Trophoblast cell (in vitro differentiated cells and primary cell): ENCODE data around the gene ATXN1.
A peak's percentile ranks its signal among the peaks of the same experiment; 100 is the strongest.
"Not testable (repeated sequence)": the region's sequence is repeated elsewhere in the genome, so short reads cannot be mapped to it uniquely, and the experiment has no call there.

Source experiments
- DNase-seq, 2 donors: peaks; one replicate each; pipeline ENCODE4 v3.0.0-alpha.2; 2016
- H2AFZ ChIP-seq: 2 replicates; pipeline ENCODE4 v1.6.1; 2013; ENCODE audit warnings: low read length, moderate library complexity, mild to moderate bottlenecking; ENCODE audit not compliant: insufficient read depth, poor library complexity
- H2AK5ac ChIP-seq: 2 replicates; pipeline ENCODE4 v1.6.1; 2013; ENCODE audit warnings: mild to moderate bottlenecking, low read length
- H2BK120ac ChIP-seq: 2 replicates; pipeline ENCODE4 v1.6.1; 2013; ENCODE audit warnings: low read length, mild to moderate bottlenecking, moderate library complexity; ENCODE audit not compliant: insufficient read depth, poor library complexity
- H2BK12ac ChIP-seq: 2 replicates; pipeline ENCODE4 v1.6.1; 2013; ENCODE audit warnings: mild to moderate bottlenecking, low read length, moderate library complexity
- H2BK5ac ChIP-seq: 2 replicates; pipeline ENCODE4 v1.6.1; 2013; ENCODE audit warnings: low read length, low read depth, moderate library complexity, mild to moderate bottlenecking; ENCODE audit not compliant: poor library complexity
- H3K14ac ChIP-seq: 2 replicates; pipeline ENCODE4 v1.6.1; 2013; ENCODE audit warnings: mild to moderate bottlenecking, low read length
- H3K18ac ChIP-seq: 2 replicates; pipeline ENCODE4 v1.6.1; 2013; ENCODE audit warnings: mild to moderate bottlenecking, low read length
- H3K23ac ChIP-seq: 2 replicates; pipeline ENCODE4 v1.6.1; 2013; ENCODE audit warnings: low read length
- H3K27ac ChIP-seq: 2 replicates; pipeline ENCODE4 v1.5.1; 2013; ENCODE audit warnings: low read depth, mild to moderate bottlenecking, inconsistent platforms, low read length, moderate library complexity
- H3K27me3 ChIP-seq: 2 replicates; pipeline ENCODE4 v1.6.1; 2013; ENCODE audit warnings: inconsistent platforms, mild to moderate bottlenecking, low read length, moderate library complexity; ENCODE audit not compliant: insufficient read depth
- H3K36me3 ChIP-seq, 2 experiments: 1 replicate in 1 of 2; 2 replicates in 1 of 2; pipeline ENCODE4 v1.6.1; 2013; ENCODE audit warnings: low read length in 2 of 2, mild to moderate bottlenecking in 2 of 2, moderate library complexity in 1 of 2; ENCODE audit not compliant: insufficient read depth in 2 of 2, control insufficient read depth in 1 of 2
- H3K4ac ChIP-seq: 2 replicates; pipeline ENCODE4 v1.6.1; 2013; ENCODE audit warnings: low read depth, mild to moderate bottlenecking, low read length, moderate library complexity
- H3K4me1 ChIP-seq, 2 experiments: 1 replicate in 1 of 2; 2 replicates in 1 of 2; pipeline ENCODE4 v1.6.1; 2013; ENCODE audit warnings: low read length in 2 of 2, mild to moderate bottlenecking in 2 of 2, moderate library complexity in 1 of 2; ENCODE audit not compliant: insufficient read depth in 2 of 2, control insufficient read depth in 1 of 2
- H3K4me2 ChIP-seq: 2 replicates; pipeline ENCODE4 v1.6.1; 2013; ENCODE audit warnings: inconsistent platforms, mild to moderate bottlenecking, low read length, moderate library complexity
- H3K4me3 ChIP-seq: 2 replicates; pipeline ENCODE4 v1.5.1; 2013; ENCODE audit warnings: mild to moderate bottlenecking, low read depth, low read length, inconsistent platforms
- H3K79me1 ChIP-seq: one replicate; pipeline ENCODE4 v1.6.1; 2013; ENCODE audit warnings: low read length
- H3K79me2 ChIP-seq: 2 replicates; pipeline ENCODE4 v1.6.1; 2013; ENCODE audit warnings: low read length, mild to moderate bottlenecking; ENCODE audit not compliant: control insufficient read depth, insufficient read depth, poor library complexity
- H3K9ac ChIP-seq: 2 replicates; pipeline ENCODE4 v1.6.1; 2013; ENCODE audit warnings: mild to moderate bottlenecking, low read length
- H3K9me3 ChIP-seq: 2 replicates; pipeline ENCODE4 v1.6.1; 2013; ENCODE audit warnings: low read depth, mild to moderate bottlenecking, control low read depth, inconsistent platforms, low read length; ENCODE audit not compliant: insufficient read depth
- H4K12ac ChIP-seq: 2 replicates; pipeline ENCODE4 v1.6.1; 2013; ENCODE audit warnings: low read depth, mild to moderate bottlenecking, low read length, moderate library complexity
- H4K8ac ChIP-seq: 2 replicates; pipeline ENCODE4 v1.6.1; 2013; ENCODE audit warnings: low read depth, mild to moderate bottlenecking, low read length, moderate library complexity
- H4K91ac ChIP-seq: one replicate; pipeline ENCODE4 v1.6.1; 2013; ENCODE audit warnings: low read depth, mild to moderate bottlenecking, low read length, moderate library complexity
- WGBS: extraction: QIAGEN DNeasy Blood & Tissue Kit; methylation state at CpG from one replicate; pipeline ENCODE4 v1.1.7; 2013; ENCODE audit warnings: missing lambda C conversion rate; ENCODE audit not compliant: insufficient read length, insufficient coverage; ENCODE audit errors: extremely low coverage; 5-methylcytosine and 5-hydroxymethylcytosine counted together

The ATXN1 gene

GRCh38 chr6:16380220-16380809 is 380.9 kb downstream of the ATXN1 start:
- Histone ChIP-seq H3K9ac (no peak overlapping the region), H3K79me1 (peaks cover 4% of the 10 kb centered on the region), H3K4me1 (peaks cover 3 to 5% of the 10 kb centered on the region in 2 experiments), H4K91ac (peak overlapping the region; percentile 70), H2BK120ac (no peak overlapping the region), H4K12ac (no peak overlapping the region), H3K4me2 (no peak overlapping the region), H3K18ac (no peak overlapping the region), H3K4me3 (no peak overlapping the region), H2BK5ac (no peak overlapping the region), H3K9me3 (no peaks in the 10 kb centered on the region), H3K27ac (peak overlapping the region; percentile 47), H4K8ac (no peak overlapping the region), H2AFZ (no peak overlapping the region), H3K79me2 (no peaks in the 10 kb centered on the region), H3K4ac (no peak overlapping the region), H3K23ac (no peak overlapping the region), H2AK5ac (no peak overlapping the region), H2BK12ac (peak overlapping the region; percentile 8), H3K14ac (no peak overlapping the region), H3K36me3 (no peaks in the 10 kb centered on the region), H3K27me3 (no peaks in the 10 kb centered on the region)
- no peak for DNase-seq
- WGBS: no CpG with 5 or more reads among the region's 5 CpGs

GRCh38 chr6:16378360-16378759 is 382.9 kb downstream of the ATXN1 start:
- not testable (repeated sequence) for H3K4me3 ChIP-seq, H3K36me3 ChIP-seq, H3K4me1 ChIP-seq, H3K18ac ChIP-seq, H3K27ac ChIP-seq, H3K79me2 ChIP-seq, H2BK120ac ChIP-seq, H3K27me3 ChIP-seq, H4K8ac ChIP-seq, DNase-seq, H2BK12ac ChIP-seq, H3K9ac ChIP-seq, H2BK5ac ChIP-seq, H3K9me3 ChIP-seq, H2AFZ ChIP-seq, H3K23ac ChIP-seq, H3K14ac ChIP-seq, H4K12ac ChIP-seq, H3K4me2 ChIP-seq, H4K91ac ChIP-seq, H3K79me1 ChIP-seq, H2AK5ac ChIP-seq, H3K4ac ChIP-seq
- no CpG with 5 or more reads among the region's 4 CpGs for WGBS

- Histone ChIP-seq H3K4me3 (no peak overlapping the region), H2AK5ac (no peak overlapping the region), H4K91ac (no peak overlapping the region), H3K27ac (no peak overlapping the region), H2AFZ (no peak overlapping the region), H3K4ac (no peak overlapping the region), H3K18ac (no peak overlapping the region), H3K23ac (no peak overlapping the region), H2BK5ac (no peak overlapping the region), H3K27me3 (no peaks in the 10 kb centered on the region), H3K79me2 (no peaks in the 10 kb centered on the region), H4K8ac (no peak overlapping the region), H3K9ac (no peak overlapping the region), H2BK12ac (no peak overlapping the region), H3K9me3 (no peaks in the 10 kb centered on the region), H4K12ac (no peak overlapping the region), H3K14ac (no peak overlapping the region), H3K4me1 (peaks cover 3 to 5% of the 10 kb centered on the region in 2 experiments), H3K36me3 (no peaks in the 10 kb centered on the region), H3K4me2 (no peak overlapping the region), H2BK120ac (no peak overlapping the region), H3K79me1 (peaks cover 4% of the 10 kb centered on the region)
- DNase-seq: no peak
- WGBS: no CpG with 5 or more reads among the region's 9 CpGs
Measured at GRCh38 chr6:16377470-16377869, 383.8 kb downstream of the ATXN1 start.

- Histone ChIP-seq H4K8ac (no peak overlapping the region), H3K14ac (no peak overlapping the region), H3K4me2 (no peak overlapping the region), H2BK120ac (no peak overlapping the region), H2BK5ac (no peak overlapping the region), H3K23ac (no peak overlapping the region), H4K12ac (no peak overlapping the region), H4K91ac (no peak overlapping the region), H3K4ac (no peak overlapping the region), H3K79me2 (no peaks in the 10 kb centered on the region), H3K4me1 (peaks cover 3 to 5% of the 10 kb centered on the region in 2 experiments), H2AFZ (no peak overlapping the region), H3K27ac (no peak overlapping the region), H3K79me1 (peaks cover 2% of the 10 kb centered on the region), H3K9ac (no peak overlapping the region), H2AK5ac (no peak overlapping the region), H3K18ac (no peak overlapping the region), H2BK12ac (no peak overlapping the region), H3K9me3 (no peaks in the 10 kb centered on the region), H3K4me3 (no peak overlapping the region), H3K36me3 (no peaks in the 10 kb centered on the region), H3K27me3 (no peaks in the 10 kb centered on the region)
- DNase-seq: no peak
- no CpG with 5 or more reads among the region's 3 CpGs for WGBS
Measured at GRCh38 chr6:16375843-16376242, 385.4 kb downstream of the ATXN1 start.
